ENCODE measurements around the gene RAP1GAP2. TPM values are rescaled to one million over a fixed set of nuclear protein-coding genes. Genes with fewer than 3 reads are reported as not detected.

Gene RAP1GAP2
- total and polyA plus RNA-seq, 2 of the 8 experiments (the other 6 are each of a cell fraction or from before 2014, with no cell fraction given), result 24.0 to 63.8 TPM

DNA sequence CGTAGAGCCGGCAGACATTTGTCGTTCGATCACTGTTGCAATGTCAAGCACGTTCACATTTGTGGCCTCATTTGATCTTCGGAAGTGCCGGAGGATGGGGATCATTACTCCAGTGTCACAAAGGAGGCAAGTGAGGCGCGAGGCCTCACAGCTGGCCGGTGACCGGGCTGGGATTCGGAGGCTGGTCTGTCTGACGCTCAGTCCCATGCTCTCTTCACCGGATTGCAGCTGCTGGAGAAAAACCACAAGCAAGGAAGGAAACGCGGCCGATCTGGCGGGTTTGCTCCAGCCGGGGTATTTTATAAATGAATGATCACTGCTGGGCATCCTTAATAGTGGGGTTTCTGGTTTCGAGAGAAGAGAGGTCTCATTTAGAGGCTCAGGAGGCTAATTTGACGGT is 139.4 kb downstream of the RAP1GAP2 start:
- H3K4me1 ChIP-seq (replicated peaks in 1 of 4; ENCODE audit: control insufficient read depth in 3 of 4, insufficient read depth in 4 of 4, low read length in 3 of 4), result peaks cover 3 to 19% (median 13%) of the 10 kb centered on the region in 4 experiments; a peak in 5 of 7 replicates
- CTCF ChIA-PET (ENCODE audit: partially characterized antibody), result interaction anchor here (0.9 to 18.1 kb wide), 6 partner anchors 10 to 146 kb away, joined by 3 to 233 read pairs (median 4); no protein-coding TSS in a partner anchor
- no peak overlapping the region for H2AFZ ChIP-seq (ENCODE audit: low read length)
- no peak overlapping the region for H2BK15ac ChIP-seq (ENCODE audit: low read length)
- H3K9ac ChIP-seq (replicated peaks in 1 of 4; ENCODE audit: extremely low read depth in 1 of 4, low read depth in 3 of 4, low read length in 3 of 4), result no peak overlapping the region
- H3K18ac ChIP-seq (ENCODE audit: extremely low read depth, low read length), result no peak overlapping the region
- TF ChIP-seq NANOG (IDR thresholded peaks at IDR 0.05; ENCODE audit: insufficient read depth, low read depth, low read length, poor library complexity, severe bottlenecking), result no peak
- TF ChIP-seq BCL11A (IDR thresholded peaks at IDR 0.05; ENCODE audit: low read depth in 2 of 2, low read length in 2 of 2), result no peak
- no peak for TF ChIP-seq TBP (IDR thresholded peaks at IDR 0.05; ENCODE audit: low read depth, low read length)
- TF ChIP-seq CHD1 (IDR thresholded peaks at IDR 0.05; ENCODE audit: low read depth, low read length), result no peak
- no peak for TF ChIP-seq BACH1 (IDR thresholded peaks at IDR 0.05; ENCODE audit: low read length)
- TF ChIP-seq SP1 (IDR thresholded peaks at IDR 0.05; ENCODE audit: low read depth, low read length), result no peak
- TF ChIP-seq RBBP5 (IDR thresholded peaks at IDR 0.05; ENCODE audit: borderline replicate concordance, low read depth, low read length), result no peak
- TF ChIP-seq TCF12 (IDR thresholded peaks at IDR 0.05; ENCODE audit: low read depth, low read length), result no peak
- no peak for TF ChIP-seq TEAD4 (IDR thresholded peaks at IDR 0.05; ENCODE audit: low read depth, low read length)
- no peaks in the 10 kb centered on the region for H3K27me3 ChIP-seq (replicated peaks in 1 of 4; ENCODE audit: control insufficient read depth in 3 of 4, extremely low read depth in 1 of 4, insufficient read depth in 3 of 4, low read length in 3 of 4)
- H3K23ac ChIP-seq (ENCODE audit: insufficient read length), result no peak overlapping the region
- peaks cover 0 to 4% (median 2%) of the 10 kb centered on the region in 4 experiments; a peak in 2 of 8 replicates for H3K36me3 ChIP-seq (ENCODE audit: control insufficient read depth in 2 of 4, insufficient read depth in 4 of 4, low read length in 3 of 4)
- no peak overlapping the region for H3K4me3 ChIP-seq (ENCODE audit: extremely low read depth in 1 of 4, insufficient read depth in 2 of 4, low read depth in 3 of 4, low read length in 4 of 4)
- H4K5ac ChIP-seq (ENCODE audit: insufficient read length, low read depth, low read length), result no peak overlapping the region
- WGBS, 2 experiments (ENCODE audit: extremely low coverage in 1 of 2, insufficient coverage in 1 of 2, insufficient read length in 1 of 2, insufficient replicate concordance in 2 of 2, low coverage in 1 of 2, low lambda C conversion rate in 2 of 2, missing lambda C conversion rate in 1 of 2), result 95% methylated on average over 21 of the region's 21 CpGs; no CpG with 5 or more reads in 1 of the 2 experiments
- DNase-seq (ENCODE audit: low read depth in 1 of 2, low spot score in 2 of 2), result no peak
- H4K8ac ChIP-seq (ENCODE audit: extremely low read depth, insufficient read depth, low read length), result peak overlapping the region; percentile 53; the same call in 1 of the 2 replicates
- peaks cover 23% of the 10 kb centered on the region for H3K79me1 ChIP-seq (ENCODE audit: low read depth, low read length)
- no peak overlapping the region for H3K27ac ChIP-seq (ENCODE audit: low read depth, low read length)
- no peak for FAIRE-seq
- peaks cover 6 to 12% of the 10 kb centered on the region in 2 experiments for H4K20me1 ChIP-seq (replicated peaks in 1 of 2; ENCODE audit: control insufficient read depth in 1 of 2, insufficient read depth in 2 of 2, low read length in 2 of 2)
- no peak overlapping the region for H3K4me2 ChIP-seq (ENCODE audit: insufficient read depth in 1 of 2, low read depth in 2 of 2, low read length in 2 of 2)
- H3K56ac ChIP-seq (replicated peaks; ENCODE audit: insufficient read length, low read depth, low read length), result no peak overlapping the region
- no peak overlapping the region for H2BK20ac ChIP-seq (ENCODE audit: low read length)
- no peak overlapping the region for H2BK120ac ChIP-seq (replicated peaks; ENCODE audit: low read depth, low read length)
- H3K4ac ChIP-seq (replicated peaks; ENCODE audit: insufficient read length, low read depth, low read length), result no peak overlapping the region
- no peak overlapping the region for H4K91ac ChIP-seq (replicated peaks; ENCODE audit: insufficient read length, low read length)
- POLR2A ChIA-PET (ENCODE audit: partially characterized antibody), result no interaction called here
- no peak overlapping the region for H3K14ac ChIP-seq (ENCODE audit: insufficient read length)
- no peak overlapping the region for H2BK12ac ChIP-seq (ENCODE audit: low read depth, low read length)
- H3K23me2 ChIP-seq (ENCODE audit: low read depth, low read length), result peaks cover 3% of the 10 kb centered on the region; the same call in 1 of the 2 replicates
- no peak overlapping the region for H2BK5ac ChIP-seq (ENCODE audit: low read depth, low read length)
- no peak overlapping the region for H2AK5ac ChIP-seq (ENCODE audit: low read depth, low read length)
- H3K9me3 ChIP-seq (ENCODE audit: insufficient read depth in 2 of 2, low read depth in 1 of 2, low read length in 1 of 2), result no peaks in the 10 kb centered on the region
- H3K79me2 ChIP-seq (ENCODE audit: control insufficient read depth in 1 of 2, insufficient read depth in 2 of 2, low read length in 2 of 2), result peaks cover 0 to 16% of the 10 kb centered on the region in 2 experiments; a peak in 2 of 4 replicates
